Cortex of kidney (tissue), 1 donor: Measurements from ENCODE around the gene PIEZO2.

Experiments used
- DNase-seq: peaks from one replicate; lab custom pipeline; 2025; lab: John Stamatoyannopoulos, UW

Gene PIEZO2

DNA sequence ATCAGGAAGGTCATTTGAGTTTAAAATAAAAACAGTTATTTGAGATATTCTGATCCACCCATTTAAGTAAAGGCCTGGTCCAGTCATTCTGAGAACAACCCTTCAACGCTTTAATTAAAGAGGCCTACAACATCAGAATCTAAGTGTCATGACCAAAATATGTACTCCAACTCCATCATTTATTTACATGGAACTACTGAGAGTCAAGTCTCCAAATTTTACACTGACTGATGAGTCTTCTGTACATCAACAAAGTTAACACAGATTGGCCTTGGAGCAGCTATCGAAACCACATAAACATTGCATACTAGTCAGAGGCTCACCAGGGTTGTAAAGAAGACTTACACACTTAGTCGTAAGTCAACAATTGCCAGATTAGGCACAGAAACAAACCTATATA lies 37.1 kb downstream of the PIEZO2 start:
- no peak for DNase-seq

DNA sequence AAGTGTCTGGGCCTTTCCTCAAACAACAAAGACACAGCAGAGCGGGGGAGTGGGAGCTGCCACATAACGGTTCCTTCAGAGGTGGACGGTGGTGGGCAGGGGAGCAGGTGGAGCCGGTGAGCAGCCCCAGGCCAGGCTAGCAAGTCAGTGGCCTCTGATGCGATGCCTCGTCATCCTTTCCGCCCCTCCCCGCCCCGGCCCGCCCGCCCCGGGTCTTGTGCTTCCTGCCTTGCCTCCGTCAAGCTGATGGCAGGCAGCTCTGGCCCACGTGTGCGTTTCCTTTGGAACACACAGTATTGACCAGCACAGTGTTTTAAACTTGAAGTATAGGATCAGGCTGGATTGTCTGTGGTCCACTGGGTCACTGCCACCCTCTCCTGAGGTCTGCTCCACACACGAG lies 38.9 kb downstream of the PIEZO2 start:
- DNase-seq: no peak

- no peak for DNase-seq
These were observed 40.4 kb downstream of the PIEZO2 start for GRCh38 chr18:11108947-11109346.

DNA sequence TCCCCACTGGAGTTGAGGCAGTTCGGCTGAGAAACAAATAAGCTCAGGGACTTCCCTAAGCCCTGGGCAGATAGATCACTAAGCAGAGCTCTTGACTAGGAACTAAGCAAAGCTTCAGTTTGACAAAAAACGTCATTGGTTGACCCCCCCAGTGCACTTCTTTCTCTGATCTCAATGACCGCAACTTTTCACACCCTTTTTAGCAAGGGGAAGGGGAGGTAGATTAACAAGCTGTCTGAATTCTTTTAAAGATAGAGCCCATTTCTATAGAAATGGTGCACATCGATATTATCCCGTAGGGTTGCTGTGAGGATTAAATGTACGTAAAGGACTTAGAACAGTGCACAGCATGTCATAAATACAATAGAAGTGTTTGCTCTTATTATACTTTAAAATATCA lies 42.5 kb downstream of the PIEZO2 start:
- no peak for DNase-seq

- no peak for DNase-seq
These were observed 43.9 kb downstream of the PIEZO2 start for GRCh38 chr18:11105463-11105862.

DNA sequence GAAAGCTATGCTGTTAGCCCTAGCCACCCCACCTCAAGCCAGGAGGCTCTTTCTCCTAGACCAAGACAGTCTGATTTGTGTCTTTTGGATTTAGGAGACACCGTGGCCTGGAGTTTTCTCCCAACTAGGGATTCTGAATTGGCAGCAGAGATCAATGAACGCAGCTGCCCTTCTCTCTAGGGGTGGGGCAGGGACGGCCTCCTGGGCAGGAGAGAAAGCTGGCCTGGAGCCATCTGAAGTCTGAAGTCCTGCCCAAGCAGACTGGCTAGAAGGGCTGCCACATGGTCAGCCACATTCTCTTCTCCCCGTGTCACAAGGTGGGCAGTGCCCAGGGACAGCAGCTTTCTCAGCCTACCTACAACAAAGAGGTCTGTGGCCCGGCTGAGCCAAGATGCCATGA lies 45.1 kb downstream of the PIEZO2 start:
- no peak for DNase-seq

DNA sequence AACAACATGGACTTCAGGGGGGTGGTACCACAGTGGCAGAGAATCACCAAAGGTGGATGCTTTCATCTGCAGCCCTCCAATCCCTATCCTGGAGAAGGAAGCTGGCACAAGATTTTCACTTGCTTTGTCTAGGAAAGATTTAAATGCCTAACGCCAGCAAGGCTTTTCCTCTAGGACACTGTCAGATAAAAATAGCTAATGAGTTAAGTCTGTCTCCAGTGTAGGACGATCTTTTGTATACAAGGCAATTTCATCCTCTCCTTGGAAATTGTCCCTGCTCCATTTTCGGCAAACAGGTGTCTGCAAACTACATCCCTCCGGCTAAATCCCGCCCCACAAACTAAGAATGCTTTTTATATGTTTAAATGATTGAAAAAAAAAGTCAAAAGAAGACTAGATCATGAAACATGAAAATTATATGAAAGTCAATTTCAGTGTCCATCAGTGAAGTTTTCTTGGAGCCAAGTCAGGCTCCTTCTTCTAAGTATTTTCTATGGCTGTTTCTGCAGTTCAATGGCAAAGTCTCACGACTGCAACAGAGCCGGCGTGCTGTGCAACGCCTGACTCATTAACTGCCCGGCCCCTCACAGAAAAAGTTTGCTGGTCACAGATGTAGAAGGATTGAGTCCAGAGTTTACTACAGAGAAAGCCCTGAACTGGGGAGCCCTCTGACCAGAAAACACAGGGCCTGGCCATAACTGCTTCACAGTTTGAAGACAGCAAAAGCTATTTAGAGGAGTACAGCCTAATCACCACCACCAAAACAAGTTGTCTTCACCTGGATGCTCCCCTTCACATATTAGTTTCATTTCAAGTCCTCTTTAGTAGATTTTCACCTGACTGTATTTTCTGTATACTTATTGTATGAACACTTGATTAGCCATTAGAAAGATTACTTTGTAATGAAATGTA lies 52.3 kb downstream of the PIEZO2 start:
- DNase-seq: no peak

- no peak for DNase-seq
These were observed 53.0 kb downstream of the PIEZO2 start for GRCh38 chr18:11096411-11096810.

DNA sequence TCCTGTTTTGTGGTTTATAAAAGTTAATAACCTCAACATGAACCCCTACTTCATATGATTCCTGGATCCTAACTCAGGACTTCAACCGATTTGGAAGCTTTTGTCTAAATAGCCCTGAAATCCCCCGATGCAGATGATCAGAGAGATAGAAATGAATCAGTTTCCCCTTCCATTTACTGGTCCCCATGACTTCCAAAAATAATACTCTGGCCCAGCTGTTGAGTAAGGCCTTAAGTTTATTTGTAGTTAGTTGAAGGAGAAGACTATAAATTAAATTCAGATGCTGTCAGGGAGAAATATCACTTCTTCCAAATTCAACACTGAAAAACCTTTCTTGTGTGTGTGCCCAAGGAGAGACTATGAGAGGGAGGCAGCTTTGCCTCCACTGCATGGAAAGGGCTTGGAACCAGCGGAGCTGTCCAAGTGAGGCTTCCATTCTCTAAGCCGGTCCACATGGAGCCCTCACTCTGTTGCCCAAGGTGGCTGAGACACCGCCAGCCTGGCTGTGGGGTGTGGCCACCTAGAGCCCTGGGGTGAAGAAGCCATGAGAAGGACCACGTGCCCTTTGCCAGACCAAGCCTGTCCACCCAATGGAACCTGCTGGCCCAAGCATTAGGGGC lies 53.6 kb downstream of the PIEZO2 start:
- DNase-seq: no peak

DNA sequence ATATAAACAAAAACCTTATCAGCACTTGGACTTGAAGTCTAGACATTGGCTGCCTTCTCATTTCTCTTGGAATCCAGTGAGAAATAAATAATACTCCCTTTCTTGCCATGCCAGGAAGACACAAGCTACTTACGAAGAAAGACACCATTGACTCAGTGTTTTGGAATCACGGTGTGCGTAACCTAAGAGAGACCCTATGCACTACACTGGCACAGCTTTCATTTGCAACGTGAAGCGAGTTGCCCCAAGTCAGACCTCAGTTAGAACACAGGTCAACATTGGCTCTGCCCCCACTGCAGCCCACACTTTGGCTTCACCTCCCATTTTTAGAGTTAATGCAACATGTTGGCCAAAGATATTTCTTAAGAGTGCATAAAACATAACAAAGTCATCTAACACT lies 54.2 kb downstream of the PIEZO2 start:
- no peak for DNase-seq

- no peak for DNase-seq
These were observed 57.6 kb downstream of the PIEZO2 start for GRCh38 chr18:11091746-11092145.

DNA sequence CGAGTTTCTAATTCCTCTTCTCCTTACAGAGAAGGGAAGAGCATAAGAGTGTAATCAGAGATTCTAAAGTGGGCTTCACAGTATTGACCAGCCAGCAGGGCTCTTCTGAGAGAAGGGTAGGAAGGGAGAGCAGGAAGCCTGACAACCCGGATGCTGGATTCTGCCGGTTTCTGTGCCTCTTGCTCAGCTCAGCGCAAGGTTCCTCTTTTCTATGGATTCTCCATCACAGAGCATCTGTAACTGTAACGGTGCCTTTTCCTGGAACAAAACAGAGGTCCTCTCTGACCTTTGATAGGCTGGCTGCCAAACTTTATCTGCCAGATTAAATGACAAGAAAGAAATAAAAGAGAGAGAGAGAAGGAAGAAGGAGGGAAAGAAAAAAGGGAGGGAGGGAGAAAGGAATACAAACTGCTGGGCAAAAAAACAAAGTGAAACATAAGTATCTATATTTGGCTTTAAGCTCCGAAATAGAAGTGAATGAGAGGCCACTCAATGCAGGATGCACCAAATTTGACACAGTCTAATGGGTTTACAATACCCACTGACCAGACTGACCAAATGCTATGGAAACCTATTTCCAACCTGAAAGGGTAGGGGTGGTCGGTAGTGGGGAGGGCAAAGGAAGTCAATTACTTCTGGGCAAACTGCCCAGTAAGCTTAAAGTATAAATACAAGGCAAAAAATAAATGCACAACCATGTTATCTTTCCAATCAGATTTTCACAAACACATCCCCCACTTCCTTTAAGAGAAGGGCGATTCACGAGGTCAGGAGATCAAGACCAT lies 59.2 kb downstream of the PIEZO2 start:
- DNase-seq: no peak

DNA sequence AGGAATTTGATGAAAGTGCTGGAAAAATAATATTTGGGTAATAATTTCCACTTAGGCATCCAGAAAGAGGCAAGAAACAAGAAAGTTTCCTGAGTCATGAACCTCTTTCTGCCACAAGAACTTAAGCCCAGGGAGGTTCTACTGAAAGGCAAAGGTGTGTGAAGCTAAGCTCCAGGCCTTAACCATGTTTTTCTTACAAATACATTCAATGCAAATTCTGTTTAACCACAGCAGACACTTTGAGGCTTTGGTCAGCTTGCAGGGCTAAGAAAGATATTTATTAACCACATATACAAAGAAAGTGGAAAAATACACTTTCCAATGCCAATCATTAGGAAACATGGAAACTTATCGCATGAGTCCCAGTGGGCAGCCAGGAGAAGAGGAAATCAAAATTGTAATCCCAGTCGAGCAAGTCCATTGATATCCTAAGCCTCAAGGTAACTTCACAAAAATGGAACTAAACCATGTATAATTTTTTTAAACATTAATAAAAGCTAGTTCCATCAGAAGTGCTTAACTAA lies 68.3 kb downstream of the PIEZO2 start:
- no peak for DNase-seq

DNA sequence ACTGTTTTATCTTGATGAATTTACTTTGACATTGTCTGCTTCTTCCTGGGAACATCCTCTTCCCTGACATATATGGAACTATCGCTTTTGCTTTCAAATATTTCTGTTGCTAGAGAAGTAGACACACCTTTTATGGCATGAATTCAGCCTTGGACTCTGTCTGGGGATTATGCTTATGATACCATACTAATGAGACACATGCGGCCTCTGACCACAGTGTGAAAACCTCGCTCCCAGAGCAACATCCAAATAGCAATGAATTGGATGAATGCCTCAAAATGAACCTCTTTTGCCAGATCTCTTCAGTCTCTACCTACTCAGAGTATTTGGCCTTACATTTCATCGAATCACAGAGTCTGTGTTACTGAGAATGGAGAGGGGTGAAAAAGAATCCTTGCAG lies 70.9 kb downstream of the PIEZO2 start:
- no peak for DNase-seq

DNA sequence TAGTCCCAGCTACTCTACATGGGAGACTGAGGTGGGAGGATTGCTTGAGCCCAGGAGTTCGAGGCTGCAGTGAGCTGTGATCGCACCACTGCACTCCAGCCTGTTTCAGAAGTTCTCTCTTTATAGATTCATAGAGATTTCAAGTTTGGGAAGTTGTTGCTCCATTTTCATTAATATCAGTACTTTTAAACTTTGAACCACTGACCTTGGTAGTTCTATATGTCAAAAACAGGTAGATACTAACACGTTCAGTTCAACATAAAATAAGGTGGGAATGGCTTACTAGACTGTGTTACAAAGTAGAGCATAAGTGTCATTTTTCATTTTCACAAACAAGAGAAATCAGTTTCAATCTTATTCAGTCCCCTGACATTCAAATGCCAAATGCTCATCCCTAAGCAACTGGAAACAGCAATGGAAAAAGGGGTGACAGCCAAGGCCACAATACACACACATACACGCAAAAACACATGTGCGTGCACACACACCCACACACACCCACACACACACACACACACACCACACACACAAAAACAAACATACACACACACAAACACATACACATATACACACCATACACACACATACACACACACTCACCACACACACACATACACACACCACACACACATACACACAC lies 71.7 kb downstream of the PIEZO2 start:
- no peak for DNase-seq

GRCh38 chr18:11074889-11075288 lies 74.5 kb downstream of the PIEZO2 start:
- DNase-seq: no peak

DNA sequence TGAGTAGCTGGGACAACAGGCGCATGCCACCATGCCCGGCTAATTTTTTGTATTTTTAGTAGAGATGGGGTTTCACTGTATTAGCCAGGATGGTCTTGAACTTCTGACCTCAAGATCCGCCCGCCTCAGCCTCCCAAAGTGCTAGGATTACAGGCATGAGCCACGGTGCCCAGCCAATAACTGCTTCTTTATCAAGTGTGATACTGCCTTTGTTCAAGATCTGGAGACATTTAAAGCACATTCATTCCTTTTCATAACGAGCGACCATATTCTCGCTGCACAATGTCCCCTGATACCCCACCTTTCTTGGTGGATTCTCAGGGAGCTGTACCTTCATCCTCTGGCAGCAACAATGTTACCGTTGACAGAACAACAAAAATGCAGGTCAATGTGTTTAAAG lies 75.4 kb downstream of the PIEZO2 start:
- no peak for DNase-seq

- DNase-seq: no peak
These were observed 76.7 kb downstream of the PIEZO2 start for GRCh38 chr18:11072632-11073031.

DNA sequence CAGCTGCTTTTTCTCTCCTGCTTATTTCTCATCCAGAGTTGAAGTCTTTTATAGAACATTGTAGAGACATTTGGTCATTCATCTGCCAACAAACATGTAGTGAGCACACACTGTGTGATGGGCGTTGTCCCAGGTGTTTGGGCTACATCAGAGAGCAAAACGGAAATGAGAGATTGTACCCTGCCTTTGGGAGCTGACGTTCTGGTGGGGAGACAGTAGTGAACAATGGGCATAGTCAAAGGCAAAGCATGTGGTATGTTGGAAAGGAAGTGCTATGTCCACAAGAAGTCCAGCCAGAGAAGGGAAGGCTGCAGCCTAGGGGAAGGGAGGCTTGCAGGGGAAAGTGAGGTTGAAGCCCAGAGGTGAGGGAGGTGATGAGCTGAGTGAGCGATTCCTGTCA lies 78.1 kb downstream of the PIEZO2 start:
- no peak for DNase-seq

- no peak for DNase-seq
These were observed 78.8 kb downstream of the PIEZO2 start for GRCh38 chr18:11070593-11070992.

DNA sequence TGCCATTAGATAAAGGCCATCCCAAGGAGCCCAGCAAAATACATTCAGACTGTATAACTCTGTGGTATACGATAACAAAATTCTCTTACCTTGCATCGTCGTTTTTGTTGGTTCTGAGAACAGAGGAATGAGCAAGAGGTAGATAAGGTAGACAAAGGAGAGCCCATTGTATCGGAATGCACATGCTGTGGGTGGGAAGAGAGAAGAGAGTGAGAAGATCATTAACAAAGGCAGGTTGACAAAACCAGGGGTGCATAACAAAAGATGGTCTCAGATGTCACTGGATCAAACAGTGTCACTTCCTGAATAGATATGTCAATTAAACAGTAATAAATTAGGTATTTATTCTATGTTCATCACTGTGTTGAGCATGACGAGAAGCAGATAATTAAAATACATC lies 83.3 kb downstream of the PIEZO2 start:
- no peak for DNase-seq
